ENCODE measurements around the gene EGR4.
A peak's percentile ranks its signal among the peaks of the same experiment; 100 is the strongest.

Gene EGR4

DNA sequence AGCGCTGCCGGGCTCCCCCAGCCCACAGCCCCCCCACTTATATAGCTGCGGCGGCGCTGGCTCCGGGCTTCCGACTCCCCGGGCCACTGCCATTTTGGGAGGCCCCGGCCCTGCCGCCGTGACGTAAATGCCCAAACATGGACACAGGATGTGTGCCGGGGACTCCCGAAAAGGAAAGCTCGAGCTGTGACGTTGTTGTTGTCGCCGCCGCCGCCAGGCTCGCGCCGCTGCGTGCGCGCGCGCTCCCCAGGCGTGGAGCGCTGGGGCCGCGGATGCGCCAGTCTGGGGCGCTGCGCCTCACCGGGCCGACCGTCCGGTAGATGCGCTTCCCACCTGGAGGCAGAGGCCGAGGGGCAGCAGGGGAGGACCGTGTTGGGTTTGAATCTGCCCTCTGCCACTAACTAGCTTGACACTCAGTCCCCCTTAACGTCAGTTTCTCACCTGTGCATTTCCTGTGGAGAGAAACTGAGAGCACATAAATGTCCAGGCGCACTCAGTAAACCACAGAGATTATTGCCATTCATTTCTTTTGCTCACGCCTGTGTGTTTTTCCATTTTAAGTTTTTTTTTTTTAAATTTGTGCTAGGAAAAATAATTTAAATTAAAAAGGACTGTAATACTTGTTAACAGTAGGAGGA, at the start of gene EGR4:
Gene EGR4, minus strand, starts transcription at position 15 of the 638 bp plus-strand sequence. CDS start 231 bp downstream, outside the sequence.
- DNase-seq = peak; percentile 92

DNA sequence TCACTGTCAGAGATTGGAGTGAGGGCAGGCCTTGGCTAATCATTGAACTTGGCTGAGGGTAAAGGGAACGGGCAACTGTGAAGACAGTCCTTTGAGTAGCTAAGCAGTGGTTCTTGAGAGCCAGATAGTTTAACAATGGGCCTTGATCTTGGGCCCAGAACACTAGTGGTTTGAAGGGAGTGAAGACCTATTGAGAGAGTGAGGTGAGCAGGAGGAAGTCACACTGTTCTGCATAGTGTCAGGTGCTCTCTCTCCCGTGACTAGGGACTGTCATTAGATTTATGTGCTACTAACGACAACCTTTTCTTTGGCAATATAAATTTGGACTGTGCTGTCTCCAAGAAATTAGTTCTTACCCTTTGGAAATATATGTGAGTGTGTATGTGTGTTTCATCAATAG, 47.7 kb upstream of the EGR4 start:
- DNase-seq = no peak

GRCh38 chr2:73339201-73339600, 45.9 kb upstream of the EGR4 start:
- no peak for DNase-seq

DNA sequence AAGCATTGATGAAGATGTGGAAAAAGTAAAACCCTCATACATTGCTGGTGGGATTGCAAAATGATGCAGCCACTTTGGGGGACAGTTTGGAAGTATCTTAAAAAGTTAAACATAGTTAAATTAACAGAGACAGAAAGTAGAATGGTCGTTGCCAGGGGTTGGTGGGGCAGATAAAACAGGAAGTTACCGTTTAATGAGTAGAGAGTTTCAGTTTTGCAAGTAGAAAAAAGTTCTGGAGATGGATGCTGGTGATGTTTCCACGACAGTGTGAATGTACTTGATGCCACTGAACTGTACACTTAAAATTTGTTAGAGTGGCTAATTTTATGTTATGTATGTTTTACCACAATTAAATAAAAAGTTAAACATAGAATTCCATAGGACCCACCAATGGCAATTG, 44.5 kb upstream of the EGR4 start:
- no peak for DNase-seq

GRCh38 chr2:73334620-73335019, 41.3 kb upstream of the EGR4 start:
- no peak for DNase-seq

DNA sequence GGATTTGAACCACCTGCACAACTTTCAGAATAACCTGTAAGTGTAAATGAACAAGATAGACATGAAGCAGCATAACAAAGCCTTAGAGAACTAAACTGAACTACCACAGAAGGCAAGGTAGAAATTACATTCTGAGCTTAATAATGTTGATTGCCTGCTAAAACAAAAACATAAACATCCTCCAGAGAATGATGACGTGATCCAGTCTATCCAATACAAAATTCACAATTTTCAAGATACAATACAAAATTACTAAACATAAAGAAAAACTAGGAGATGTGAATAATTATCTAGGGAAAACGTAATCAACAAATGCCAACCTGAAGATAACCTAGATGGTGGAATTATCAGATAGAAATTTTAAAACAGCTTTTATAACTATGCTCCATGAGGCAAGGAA, 40.7 kb upstream of the EGR4 start:
- DNase-seq = no peak

- DNase-seq = no peak
Measured at GRCh38 chr2:73333564-73333963, 40.2 kb upstream of the EGR4 start.

DNA sequence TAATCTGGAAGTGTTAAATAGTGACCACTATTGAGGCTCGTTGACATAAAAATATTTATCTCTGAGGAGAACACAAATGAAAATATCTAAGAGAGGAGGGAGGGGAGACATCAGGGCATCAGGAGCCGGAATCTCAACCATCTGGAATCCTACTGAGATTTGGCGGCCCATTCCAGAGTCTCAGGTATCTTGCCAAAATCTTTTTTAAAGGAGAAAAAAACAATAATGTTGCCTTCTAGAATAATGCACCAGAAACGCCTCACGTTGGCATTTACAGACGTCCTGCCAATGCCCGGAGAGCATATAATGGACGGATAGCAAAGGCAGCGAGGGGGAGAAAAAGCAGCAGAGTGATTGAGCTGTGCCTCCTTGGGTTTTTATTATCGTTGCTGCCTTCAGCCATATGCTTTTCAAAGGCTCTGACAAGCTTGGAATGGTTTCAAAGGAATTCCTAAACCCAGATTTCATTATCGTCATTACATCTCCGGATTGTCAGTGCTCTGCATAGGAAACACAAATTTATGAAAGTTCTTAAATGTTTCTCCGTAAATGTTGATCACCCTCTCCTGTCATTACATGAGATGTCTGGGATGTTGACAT, 30.9 kb upstream of the EGR4 start:
- DNase-seq = no peak

GRCh38 chr2:73323551-73323950, 30.2 kb upstream of the EGR4 start:
- DNase-seq = no peak

GRCh38 chr2:73314441-73314840, 21.1 kb upstream of the EGR4 start:
- no peak for DNase-seq

DNA sequence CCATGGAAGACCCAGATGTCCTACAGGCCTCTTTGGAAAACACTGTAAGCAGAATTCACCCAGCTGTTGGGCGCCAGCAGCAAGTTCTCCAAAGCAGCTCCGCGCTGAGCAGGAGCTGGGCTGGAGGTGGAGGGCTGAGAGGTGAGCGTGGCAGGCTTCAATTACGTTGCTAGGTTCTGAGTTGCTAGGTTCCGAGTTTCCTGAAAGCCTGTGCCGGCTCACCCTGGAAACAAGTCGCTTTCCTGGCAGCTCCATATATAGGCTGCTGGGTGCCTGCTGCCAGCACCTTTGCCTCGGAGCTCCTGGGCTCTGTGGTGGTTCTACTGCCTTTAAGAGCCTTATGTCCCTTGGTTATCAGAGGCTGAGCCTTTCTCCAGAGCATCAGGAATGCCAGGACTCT, 14.4 kb upstream of the EGR4 start:
- DNase-seq = no peak

GRCh38 chr2:73301636-73302035, 8.3 kb upstream of the EGR4 start:
- no peak for DNase-seq

- DNase-seq = no peak
Measured at GRCh38 chr2:73300926-73301325, 7.6 kb upstream of the EGR4 start.

DNA sequence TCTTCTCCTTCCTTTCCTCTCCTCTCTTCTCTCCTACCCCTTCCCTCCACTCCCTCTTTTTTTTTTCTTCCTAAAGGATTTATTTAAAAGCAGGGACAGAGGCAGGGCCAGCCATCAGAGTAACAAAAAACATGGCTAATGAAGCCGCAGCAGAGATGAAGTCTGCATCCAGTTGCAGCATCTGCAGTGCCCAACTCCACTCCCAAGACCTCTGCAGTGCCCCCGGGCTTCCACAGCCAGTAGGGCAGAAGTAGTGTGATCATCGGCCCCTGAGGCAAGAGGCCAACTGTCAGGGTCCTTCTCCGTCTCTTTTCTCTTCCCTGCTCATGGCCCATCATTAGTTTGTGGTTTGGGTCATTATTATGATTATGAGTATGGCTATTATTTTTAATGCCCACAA, 4.2 kb upstream of the EGR4 start:
- no peak for DNase-seq

- DNase-seq = no peak
Measured at GRCh38 chr2:73297151-73297559, 3.8 kb upstream of the EGR4 start.

DNA sequence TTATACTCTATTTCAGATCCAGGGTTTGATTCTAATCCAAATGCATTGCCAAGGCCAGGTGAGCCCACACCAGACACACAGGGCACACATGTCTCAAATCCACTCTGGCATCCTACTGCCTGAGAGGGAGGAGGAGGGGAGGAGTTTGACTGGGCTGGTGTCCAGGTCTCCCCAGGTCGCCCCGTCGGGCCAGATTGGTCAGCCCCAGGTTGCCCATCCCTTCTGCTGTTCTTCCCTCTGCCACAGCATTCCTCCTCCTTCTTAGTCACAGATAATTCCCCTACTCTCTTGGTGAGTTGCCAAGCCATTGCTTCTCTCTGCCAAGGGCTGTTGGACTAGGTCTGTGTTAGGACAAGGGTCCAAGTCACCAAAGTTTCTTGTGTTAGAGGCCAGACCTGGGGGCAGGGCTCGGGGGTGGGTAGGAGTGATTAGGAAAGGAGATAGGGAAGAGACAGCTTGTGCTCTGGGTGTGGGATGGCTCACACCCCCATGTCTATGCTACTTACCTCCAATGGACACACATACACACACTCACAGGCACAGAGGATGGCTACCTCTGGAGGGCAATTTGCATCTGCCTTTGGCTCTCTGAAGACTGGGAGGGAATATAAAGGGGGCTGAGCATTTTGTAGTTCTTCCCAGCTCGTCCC, 2.5 kb upstream of the EGR4 start:
- DNase-seq = no peak

DNA sequence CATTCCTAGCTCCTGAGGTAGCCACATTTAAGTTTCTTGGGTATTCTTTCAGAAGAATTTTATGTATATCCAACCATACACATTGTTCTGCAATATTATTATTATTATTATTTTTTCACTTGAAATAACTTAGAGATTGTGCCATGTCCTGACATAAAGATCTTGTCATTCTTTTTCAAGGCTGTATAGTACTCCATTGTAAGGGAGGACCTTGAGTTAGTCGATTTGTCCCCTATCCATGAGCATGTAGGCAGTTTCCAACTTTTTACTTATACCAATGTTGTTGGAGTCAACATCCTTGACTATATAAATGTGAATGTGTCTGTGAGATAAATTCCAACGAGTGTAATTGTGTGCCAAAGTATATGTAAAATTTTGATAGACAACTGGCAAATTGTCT, 891 bp upstream of the EGR4 start:
- DNase-seq = no peak

- peak; percentile 7 for DNase-seq
Measured at GRCh38 chr2:73292906-73293533, 328 bp downstream of the EGR4 start.

GRCh38 chr2:73292316-73292905, 937 bp downstream of the EGR4 start:
- DNase-seq = no peak

- peak; percentile 6 for DNase-seq
Measured at GRCh38 chr2:73291461-73292315, 1.7 kb downstream of the EGR4 start.

GRCh38 chr2:73291093-73291460, 2.3 kb downstream of the EGR4 start:
- peak; percentile 31 for DNase-seq

- DNase-seq = peak; percentile 40
Measured at GRCh38 chr2:73290049-73290839, 3.1 kb downstream of the EGR4 start.

Data from stimulated activated CD4-positive, alpha-beta T cell treated with anti-CD3 and anti-CD28 coated beads, Interleukin-1b, Interleukin-23, amount 100 ng/mL, for 48 hours (primary cell).